ENCODE results near the gene CLEC16A.

Gene CLEC16A

GRCh38 chr16:11067266-11067665 is 122.9 kb downstream of the CLEC16A start:
- no peak for FAIRE-seq

- no peak for FAIRE-seq
Measured at GRCh38 chr16:11067697-11068141, 123.4 kb downstream of the CLEC16A start.

DNA sequence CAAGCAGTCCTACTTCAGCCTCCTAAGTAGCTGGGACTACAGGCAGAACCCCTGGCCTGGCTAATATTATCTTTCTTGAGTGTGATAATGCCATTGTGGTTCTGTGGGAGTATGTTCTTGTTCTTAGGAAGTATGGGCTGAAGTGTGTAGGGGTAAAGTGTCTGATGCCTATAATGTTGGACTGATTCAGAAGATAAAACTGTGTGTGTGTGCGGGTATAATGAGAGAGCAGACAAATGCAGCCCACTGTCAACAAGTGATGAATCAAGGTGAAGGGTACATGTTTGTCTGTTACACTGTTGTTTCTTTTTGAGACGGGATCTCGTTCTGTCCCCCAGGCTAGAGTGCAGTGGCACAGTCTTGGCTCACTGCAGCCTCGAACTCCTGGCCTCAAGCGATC is 127.5 kb downstream of the CLEC16A start:
- no peak for FAIRE-seq

- no peak for FAIRE-seq
Measured at GRCh38 chr16:11072420-11073153, 128.2 kb downstream of the CLEC16A start.

- no peak for FAIRE-seq
Measured at GRCh38 chr16:11073407-11073999, 129.1 kb downstream of the CLEC16A start.

GRCh38 chr16:11074131-11074530 is 129.8 kb downstream of the CLEC16A start:
- FAIRE-seq: no peak

GRCh38 chr16:11075163-11075562 is 130.8 kb downstream of the CLEC16A start:
- FAIRE-seq: no peak

- FAIRE-seq: no peak
Measured at GRCh38 chr16:11076259-11077018, 132.1 kb downstream of the CLEC16A start.

GRCh38 chr16:11078812-11079459 is 134.6 kb downstream of the CLEC16A start:
- no peak for FAIRE-seq

GRCh38 chr16:11079652-11080187 is 135.4 kb downstream of the CLEC16A start:
- no peak for FAIRE-seq

DNA sequence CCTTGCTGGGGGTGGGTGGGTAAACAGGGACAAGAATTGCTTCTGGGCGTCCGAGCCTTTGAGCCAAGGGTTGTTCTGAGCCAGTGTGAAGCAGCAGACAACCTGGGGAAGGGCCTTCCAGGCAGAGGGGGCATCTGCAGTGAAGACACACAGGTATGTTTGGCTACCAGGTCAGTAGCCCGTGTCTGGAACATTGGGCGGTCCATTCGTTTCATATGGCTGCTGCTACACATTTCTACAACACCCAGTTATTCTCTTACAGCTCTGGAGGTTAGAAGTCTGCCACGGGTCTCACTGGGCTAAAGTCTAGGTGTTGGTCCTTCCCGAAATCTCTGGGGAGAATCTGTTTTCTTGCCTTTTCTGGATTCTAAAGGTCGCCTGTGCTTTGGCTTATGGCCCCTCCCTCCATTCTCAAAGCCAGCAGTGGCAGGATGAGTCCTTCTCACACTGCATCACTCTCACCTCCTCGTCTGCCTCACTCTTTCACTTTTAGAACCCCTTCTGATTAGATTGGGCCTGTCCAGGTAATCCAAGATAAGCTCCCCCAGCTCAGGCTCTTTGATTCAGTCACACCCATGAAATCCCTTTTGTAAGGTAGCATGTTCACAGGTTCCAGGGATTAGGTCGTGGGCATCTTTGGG is 136.1 kb downstream of the CLEC16A start:
- no peak for FAIRE-seq

DNA sequence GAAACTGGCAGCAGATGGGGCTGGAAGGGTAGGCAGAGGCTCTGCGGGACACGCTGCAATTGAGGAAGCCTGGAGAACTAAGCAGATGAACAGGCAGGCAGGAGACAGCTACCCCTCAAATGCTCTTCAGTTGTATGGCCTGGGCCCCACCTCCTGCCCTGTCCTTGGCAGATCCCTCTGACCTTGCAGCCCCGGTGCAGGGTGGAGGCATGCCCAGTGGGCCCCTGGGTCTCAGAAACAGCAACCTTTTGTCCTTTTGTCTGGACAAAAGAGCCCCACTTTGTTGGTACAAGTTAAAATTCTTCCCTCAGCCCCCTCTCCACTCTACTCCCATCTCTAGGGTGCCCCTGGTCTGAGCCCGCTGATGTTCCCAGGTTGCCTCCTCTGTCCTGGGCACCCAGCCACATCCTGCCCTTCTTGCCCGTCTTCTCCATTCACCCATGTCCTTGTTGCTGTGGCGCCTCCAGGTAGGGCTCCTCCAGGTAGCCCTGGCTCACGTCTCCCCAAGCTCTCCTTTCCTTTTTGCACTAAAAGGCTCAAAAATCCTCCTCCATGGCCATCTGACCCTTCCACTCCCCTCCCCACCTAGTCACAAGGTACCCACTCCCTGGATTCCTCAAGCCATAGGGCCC is 136.8 kb downstream of the CLEC16A start:
- no peak for FAIRE-seq

DNA sequence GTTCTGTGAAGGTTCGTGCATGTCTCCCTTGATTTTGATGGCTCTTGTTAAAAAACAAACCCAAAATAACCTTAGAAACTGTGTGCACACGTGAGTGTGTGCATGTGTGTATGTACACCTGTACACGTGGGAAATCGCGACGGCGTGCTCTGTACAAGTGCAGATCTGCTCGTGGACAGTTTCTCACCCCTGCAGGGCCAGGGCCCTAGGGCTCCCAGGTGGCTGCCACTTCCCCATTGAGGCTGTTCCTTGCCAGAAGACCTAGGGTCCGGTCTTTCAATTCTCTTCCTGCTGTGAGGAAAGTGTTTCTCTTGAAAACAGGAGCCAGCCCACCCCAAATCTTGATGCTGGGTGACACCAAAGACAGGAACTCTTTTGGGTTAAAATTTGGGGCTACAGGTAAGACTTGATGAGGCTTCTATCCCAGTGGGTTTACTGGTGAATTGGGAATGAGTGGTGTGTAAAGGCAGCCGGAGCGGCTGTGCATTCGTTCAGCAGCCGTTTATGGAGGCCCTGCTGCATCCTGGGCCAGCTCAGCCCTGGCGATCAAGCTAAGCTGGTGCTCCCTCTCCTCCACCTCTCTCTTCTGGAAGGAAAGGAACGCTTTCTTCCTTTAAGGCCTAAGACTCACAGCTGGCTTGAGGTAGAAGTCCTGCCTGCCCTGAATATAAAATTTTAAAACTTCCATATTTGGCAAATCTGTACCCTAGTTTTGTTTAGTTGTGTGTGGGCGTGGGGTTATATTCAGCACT is 137.9 kb downstream of the CLEC16A start:
- FAIRE-seq: no peak

DNA sequence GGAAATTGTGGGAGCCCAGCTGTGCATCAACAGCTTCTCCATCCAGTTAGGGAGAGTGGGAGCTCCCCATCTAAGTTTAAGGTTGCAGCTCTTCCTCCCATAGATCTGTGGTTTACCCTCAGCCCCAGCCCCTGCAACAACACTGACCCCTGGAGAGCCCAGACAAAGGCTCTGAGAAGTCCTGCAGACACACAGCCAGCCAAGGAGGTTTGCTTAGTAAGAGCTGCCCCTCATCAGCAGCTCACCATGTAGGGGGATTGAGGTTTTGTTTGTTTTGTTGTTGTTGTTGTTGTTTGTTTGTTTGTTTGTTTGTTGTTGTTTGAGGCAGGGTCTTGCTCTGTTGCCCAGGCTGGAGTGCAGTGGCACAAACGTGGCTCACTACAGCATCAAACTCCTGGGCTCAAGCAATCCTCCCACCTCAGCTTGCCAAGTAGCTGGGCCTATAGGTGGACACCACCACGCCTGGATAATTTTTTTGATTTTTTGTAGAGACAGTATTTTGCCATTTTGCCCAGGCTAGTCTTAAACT is 138.6 kb downstream of the CLEC16A start:
- no peak for FAIRE-seq

- no peak for FAIRE-seq
Measured at GRCh38 chr16:11084484-11084875, 140.1 kb downstream of the CLEC16A start.

DNA sequence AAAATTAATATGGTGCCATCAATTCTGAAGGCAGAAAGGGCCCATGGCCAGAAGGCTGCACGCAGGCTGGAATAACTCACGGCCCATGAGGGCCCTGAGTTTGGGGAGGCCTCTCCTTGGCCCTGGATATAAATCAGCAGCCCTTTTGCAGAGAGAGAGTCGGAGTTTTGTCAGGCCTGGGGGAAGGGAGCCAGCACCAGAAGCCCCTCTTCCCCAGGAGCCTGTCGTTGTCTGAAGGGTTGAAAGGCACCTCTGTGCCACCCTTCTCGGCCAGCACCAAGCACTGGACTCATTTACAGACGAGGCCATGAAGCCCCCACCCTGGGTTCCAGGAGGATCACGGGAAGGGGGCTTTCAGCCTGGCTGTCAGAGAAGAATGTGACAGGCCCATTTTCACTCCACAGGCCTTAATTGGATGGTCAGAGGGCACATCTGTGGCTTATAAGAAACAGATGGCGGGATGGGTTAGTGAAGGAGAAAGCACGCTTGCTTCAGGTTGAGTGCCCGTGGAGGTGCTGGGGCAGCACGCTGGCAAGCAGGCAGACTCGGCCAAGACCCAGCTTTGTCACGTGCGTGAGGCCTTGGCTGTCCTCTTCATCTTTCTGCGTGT is 140.6 kb downstream of the CLEC16A start:
- no peak for FAIRE-seq

- FAIRE-seq: no peak
Measured at GRCh38 chr16:11085916-11086315, 141.6 kb downstream of the CLEC16A start.

GRCh38 chr16:11087691-11088073 is 143.3 kb downstream of the CLEC16A start:
- FAIRE-seq: no peak

GRCh38 chr16:11088074-11088730 is 143.8 kb downstream of the CLEC16A start:
- FAIRE-seq: no peak

DNA sequence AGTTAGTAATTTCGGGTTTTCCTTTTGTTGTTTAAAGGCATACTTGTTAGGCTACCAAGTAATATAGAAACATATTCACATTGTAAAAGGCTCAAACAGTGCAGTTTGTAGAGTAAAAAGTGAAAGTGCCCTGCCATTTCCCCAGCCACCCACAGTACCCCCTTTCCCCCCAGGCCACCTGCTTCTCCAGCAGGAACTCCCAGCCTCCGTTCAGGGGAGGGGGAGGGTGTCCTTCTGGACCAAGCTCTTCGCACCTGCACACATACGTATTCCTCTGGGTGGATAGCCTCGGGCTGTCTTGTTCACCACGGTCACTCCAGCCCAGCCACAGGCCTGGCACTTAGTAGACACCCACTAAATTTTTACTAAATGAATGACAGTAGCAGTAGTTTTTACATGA is 144.5 kb downstream of the CLEC16A start:
- FAIRE-seq: no peak
